M059J (cell line): ENCODE measurements around the gene MAFF. TPM values are rescaled to one million over a fixed set of nuclear protein-coding genes. Genes with fewer than 3 reads are reported as not detected.

ENCODE experiments used
- DNase-seq: peaks from one replicate; pipeline ENCODE4 v3.0.0-alpha.2; 2012; ENCODE audit warnings: low read depth
- total RNA-seq: library from RNA; depleted of rRNA; stranded (reverse); fragments of >200 nt; shearing (Covaris generic); gene quantifications from 2 replicates; pipeline ENCODE4 v1.2.3, GENCODE V29; 2014; rRNA removed

MAFF gene
- total RNA-seq, 1 experiment from 2014 or later, result 13.5 TPM

DNA sequence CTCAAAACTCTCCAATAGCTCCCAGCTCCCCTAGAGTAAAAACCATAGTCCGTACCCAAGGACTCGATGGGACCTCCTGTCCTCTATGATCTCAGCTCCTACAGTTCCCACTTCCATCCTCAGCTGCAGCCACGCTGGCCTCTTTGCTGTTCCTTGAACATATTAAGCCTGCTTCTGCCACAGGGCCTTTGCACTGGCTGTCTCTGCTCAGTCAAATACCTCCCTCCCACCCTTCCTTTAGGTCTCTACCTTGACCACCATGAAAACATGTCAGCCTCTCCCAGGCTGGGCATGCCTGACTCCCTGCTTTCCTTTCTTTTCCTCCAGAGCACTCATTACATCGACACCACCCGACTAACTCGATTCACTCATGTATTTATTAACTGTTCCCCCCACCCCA lies 46.5 kb downstream of the MAFF start:
- no peak for DNase-seq

DNA sequence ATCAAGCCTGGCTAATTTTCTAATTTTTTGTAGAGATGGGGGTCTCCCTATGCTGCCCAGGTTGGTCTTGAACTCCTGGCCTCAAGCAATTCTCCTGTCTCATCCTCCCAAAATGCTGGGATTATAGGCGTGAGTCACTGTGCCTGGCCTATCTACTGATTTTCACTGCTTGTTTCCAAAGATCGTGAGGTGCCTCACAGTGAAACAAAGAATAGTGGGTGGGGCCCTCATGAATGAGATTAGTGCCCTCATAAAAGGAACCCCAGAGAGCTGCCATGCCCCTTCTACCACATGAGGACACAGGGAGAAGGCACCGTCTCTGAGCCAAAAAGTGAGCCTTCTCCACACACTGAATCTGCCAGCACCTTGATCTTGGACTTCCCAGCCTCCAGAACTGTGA lies 47.5 kb downstream of the MAFF start:
- DNase-seq, result no peak

GRCh38 chr22:38249803-38250642 lies 48.2 kb downstream of the MAFF start:
- DNase-seq, result no peak

DNA sequence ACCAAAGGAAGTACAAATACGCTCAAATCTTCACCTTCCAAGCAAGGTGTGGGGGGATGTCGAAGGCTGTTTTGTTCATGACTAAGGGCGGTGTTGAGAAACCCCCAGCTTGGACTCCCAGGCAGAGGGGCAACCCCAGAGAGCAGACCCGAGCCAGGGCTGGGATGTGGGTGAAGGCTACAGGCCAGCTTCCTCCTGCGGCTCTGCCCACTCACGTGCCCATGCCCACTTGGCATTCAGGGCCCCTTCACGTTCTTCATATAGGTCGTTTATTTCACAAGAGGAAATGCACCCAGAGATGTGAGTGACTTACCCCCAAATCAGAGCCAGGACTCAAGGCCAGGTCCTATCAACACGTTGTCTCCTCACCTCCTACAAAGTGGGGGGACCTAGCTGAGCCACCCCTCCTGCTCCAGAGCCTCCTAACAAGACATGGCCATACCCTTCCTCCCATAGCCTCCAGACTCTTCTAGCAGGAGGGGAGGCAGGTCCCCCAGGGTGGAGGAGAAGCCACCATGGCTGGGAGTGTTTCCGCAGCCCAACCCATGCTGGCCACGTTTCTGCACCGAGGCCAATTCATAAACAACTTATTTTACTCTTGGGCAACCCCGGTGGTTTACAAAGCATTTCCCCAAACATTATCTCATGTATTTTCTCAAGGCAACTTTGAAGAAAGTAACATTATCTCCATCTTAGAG lies 49.0 kb downstream of the MAFF start:
- DNase-seq, result no peak

- no peak for DNase-seq
Observed at GRCh38 chr22:38251341-38251692, 49.5 kb downstream of the MAFF start.

GRCh38 chr22:38255697-38256096 lies 53.9 kb downstream of the MAFF start:
- no peak for DNase-seq

DNA sequence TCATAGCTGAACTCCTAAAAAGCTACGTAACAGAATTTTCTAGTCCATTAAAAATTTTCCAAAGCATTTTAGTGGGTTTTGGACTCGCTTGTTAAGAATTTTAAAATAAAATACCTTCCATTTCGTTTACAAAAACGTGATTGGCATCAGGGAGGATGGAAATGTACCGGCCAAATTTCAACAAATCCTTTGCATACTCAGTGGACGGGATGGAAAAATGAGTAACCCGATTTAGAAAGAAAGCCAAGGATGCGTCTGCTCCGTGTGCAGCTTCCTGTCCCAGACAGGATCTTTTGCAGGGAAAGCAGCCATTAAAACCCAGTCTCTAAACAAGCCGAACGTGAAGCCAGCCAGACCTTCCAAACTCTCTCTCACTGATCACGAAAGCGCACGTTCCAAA lies 55.4 kb downstream of the MAFF start:
- peak; percentile 58 for DNase-seq

GRCh38 chr22:38257650-38258250 lies 56.0 kb downstream of the MAFF start:
- DNase-seq, result no peak

DNA sequence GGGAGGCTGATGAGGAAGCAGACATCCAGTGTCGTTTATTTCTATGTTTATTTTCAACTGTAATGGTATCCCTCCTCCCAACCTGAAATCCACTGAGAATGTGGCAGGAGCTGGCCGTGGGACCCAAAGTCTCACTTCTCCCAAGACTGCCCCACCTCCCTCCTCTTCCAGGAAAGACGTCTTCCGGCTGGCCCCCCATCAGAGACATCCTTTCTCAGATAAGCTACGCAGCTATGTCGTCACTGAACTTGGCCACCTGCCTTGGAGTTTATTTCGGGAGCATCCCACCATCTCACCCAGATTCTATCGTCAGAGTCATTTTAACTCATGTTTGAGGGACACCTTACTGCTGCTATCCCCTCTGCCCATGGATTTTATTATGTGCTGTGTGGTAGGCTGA lies 57.1 kb downstream of the MAFF start:
- DNase-seq, result no peak

- no peak for DNase-seq
Observed at GRCh38 chr22:38259370-38259769, 57.6 kb downstream of the MAFF start.

DNA sequence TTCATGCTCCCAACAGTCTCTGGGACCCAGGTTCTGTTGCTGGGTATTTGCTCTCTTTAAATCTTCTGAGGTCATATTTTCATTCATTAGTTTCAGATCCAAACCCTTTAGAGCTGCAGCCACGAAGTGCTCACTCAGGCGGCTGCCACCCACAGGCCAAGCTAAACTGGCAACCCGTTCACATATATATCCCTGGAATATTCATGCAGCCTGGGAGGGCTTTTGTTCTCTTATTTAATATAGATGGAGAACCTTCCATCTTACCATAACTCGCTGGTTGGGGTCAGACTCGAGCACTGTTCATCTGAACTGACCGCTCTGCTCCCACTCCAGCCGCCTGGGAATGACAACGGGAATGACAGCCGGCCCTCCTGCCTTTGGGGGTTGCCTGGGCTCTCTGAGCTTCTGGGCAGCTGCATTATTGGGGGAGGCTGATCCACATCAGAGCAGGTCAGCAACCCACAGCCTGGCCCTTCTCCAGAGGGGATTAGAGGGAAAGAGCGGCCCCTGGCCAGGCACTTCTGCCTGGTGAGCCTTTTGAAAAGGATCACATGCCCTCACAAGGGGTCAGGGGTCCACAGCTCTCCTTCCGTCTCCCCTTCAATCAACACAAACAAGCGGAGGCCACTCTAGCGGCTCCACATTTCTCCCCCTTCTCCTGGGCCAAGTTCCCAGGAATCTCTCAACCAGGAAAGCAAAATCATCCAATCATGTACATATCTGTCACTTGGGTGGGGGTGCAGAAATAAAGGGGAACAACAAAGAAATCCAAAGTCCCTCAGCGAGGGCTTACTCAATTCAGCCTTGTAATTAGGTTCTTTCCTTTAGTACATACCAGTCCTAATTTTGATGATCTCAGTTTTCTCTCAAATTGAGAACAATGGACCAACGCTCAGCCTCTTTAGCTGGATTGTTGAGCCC lies 59.2 kb downstream of the MAFF start:
- no peak for DNase-seq

DNA sequence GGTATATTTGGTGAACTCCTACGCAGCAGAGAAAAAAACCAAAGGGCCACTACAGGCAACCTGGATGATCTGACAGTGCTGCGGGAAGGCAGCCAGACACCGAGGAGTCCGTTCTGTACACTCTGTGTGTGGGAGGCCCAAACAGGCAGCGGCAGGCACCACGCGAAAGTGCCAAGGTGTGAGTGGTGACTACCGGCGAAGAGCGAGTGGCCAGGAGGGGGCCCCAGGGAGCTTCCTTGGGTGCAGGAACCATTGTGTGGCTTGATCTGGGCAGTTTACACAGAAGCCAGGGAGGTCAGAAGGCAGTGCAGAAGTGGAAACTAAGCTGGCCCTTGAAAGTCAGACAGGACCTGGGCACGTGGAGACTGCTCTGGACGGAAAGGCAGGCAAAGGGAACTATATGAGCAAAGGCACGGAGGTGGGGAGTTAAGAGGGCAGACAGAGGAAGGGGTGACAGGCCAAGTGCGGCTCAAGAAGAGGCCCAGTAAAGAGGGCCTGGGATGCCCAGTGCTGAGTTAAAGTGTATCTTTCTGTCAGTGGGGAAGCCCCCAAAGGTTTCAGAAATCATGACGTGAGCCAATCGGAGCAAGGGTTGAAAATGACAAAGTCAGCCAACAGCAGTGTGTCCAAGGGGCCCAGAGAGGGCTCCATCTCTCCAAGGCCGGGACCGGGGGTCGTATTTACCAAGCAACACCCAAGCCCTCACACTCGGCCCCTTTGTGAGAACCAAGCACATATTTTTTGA lies 60.4 kb downstream of the MAFF start:
- DNase-seq, result peak; percentile 22

DNA sequence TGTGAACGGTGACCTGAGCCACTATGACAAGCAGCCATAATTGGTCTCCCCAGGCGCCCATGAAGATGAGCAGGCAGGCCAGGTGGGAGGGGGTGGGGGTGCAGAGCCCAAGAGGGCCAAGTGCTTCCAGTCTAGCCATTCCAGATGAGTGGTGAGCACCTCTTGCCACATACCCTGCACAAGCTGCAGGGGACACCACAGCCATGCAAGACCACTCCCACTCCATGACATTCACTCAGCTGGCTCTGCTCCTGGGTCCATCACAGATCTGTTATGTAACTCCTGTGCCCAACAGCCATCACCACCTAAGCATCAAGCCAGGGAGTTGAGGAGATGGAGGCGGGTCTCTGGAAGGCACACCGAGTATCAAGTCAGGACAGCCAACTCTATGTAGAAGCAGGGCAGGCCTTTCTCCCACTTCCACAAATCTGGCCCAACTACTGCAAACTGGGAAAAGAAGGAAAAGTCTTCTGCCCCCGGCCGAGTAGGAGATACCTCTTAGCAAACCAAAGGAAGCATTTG lies 62.6 kb downstream of the MAFF start:
- DNase-seq, result no peak

Other genes with a start within 250 kb of the MAFF start
- 0.05 and 0.22 TPM in 2 replicates for gene C22orf23, start 248.4 kb upstream of the MAFF start, total RNA-seq
- 77.2 and 91.6 TPM in 2 replicates for gene POLR2F, start 248.3 kb upstream of the MAFF start, total RNA-seq
- not detected in 2 replicates for gene SOX10, start 217.4 kb upstream of the MAFF start, total RNA-seq
- gene PICK1, start 144.6 kb upstream of the MAFF start, total RNA-seq, result 21.7 and 26.8 TPM in 2 replicates
- gene SLC16A8, start 117.8 kb upstream of the MAFF start, total RNA-seq, result not detected in 2 replicates
- gene BAIAP2L2, start 91.3 kb upstream of the MAFF start, total RNA-seq, result not detected in 2 replicates
- 0.96 TPM in 1 of 2 replicates, not detected in the other for gene PLA2G6, start 20.2 kb upstream of the MAFF start, total RNA-seq
- 51.0 and 90.7 TPM in 2 replicates for gene TMEM184B, start 71.0 kb downstream of the MAFF start, total RNA-seq
- gene CSNK1E, start 115.4 kb downstream of the MAFF start, total RNA-seq, result 67.0 and 99.4 TPM in 2 replicates